MM.1S (cell line): ENCODE measurements around the gene MYF6.

Experiments used
- DNase-seq: peaks from one replicate; pipeline ENCODE4 v3.0.0-alpha.2; 2015
- H2AFZ ChIP-seq: fragments of 300-600 bp; sonication (generic); 2 replicates; pipeline ENCODE4 v1.6.0; 2016; ENCODE audit warnings: antibody characterized with exemption, low read length
- H3F3A ChIP-seq: fragments of 300-600 bp; sonication (generic); 2 replicates; pipeline ENCODE4 v1.6.1; 2016; ENCODE audit warnings: mild to moderate bottlenecking, antibody characterized with exemption, low read length, moderate library complexity, mixed read lengths; ENCODE audit not compliant: insufficient read depth
- H3K27ac ChIP-seq: fragments of 300-600 bp; sonication (generic); 2 replicates; pipeline ENCODE4 v1.5.1; 2016; ENCODE audit warnings: mild to moderate bottlenecking, low read length
- H3K27me3 ChIP-seq: fragments of 300-600 bp; sonication (generic); replicated peaks from 2 replicates; pipeline ENCODE4 v1.6.0; 2016; ENCODE audit warnings: low read length; ENCODE audit not compliant: insufficient read depth
- H3K36me3 ChIP-seq: fragments of 300-600 bp; sonication (generic); replicated peaks from 2 replicates; pipeline ENCODE4 v1.6.1; 2016; ENCODE audit warnings: mild to moderate bottlenecking, low read length, mixed read lengths; ENCODE audit not compliant: insufficient read depth
- H3K4me1 ChIP-seq: fragments of 300-600 bp; sonication (generic); 2 replicates; pipeline ENCODE4 v1.6.1; 2016; ENCODE audit warnings: low read length, mixed read lengths
- H3K4me2 ChIP-seq: fragments of 300-600 bp; sonication (generic); 2 replicates; pipeline ENCODE4 v1.6.0; 2016; ENCODE audit warnings: low read depth, low read length
- H3K4me3 ChIP-seq: fragments of 300-600 bp; sonication (generic); 2 replicates; pipeline ENCODE4 v1.5.1; 2016; ENCODE audit warnings: low read length, mixed read lengths
- H3K79me2 ChIP-seq: fragments of 300-600 bp; sonication (generic); 2 replicates; pipeline ENCODE4 v1.6.1; 2016; ENCODE audit warnings: mixed run types, low read length, mixed read lengths
- H3K9ac ChIP-seq: fragments of 300-600 bp; sonication (generic); 2 replicates; pipeline ENCODE4 v1.6.1; 2016; ENCODE audit warnings: low read length, mixed read lengths
- H3K9me2 ChIP-seq: fragments of 300-600 bp; sonication (generic); replicated peaks from 2 replicates; pipeline ENCODE4 v1.6.1; 2016; ENCODE audit warnings: mild to moderate bottlenecking, low read length, mixed read lengths; ENCODE audit not compliant: insufficient read depth
- H3K9me3 ChIP-seq: fragments of 300-600 bp; sonication (generic); replicated peaks from 2 replicates; pipeline ENCODE4 v1.6.1; 2016; ENCODE audit warnings: mild to moderate bottlenecking, low read length, mixed read lengths; ENCODE audit not compliant: insufficient read depth
- H4K20me1 ChIP-seq: fragments of 300-600 bp; sonication (generic); 2 replicates; pipeline ENCODE4 v1.6.1; 2016; ENCODE audit warnings: mild to moderate bottlenecking, low read length, moderate library complexity, mixed read lengths; ENCODE audit not compliant: insufficient read depth
- EZH2 ChIP-seq: fragments of 300-600 bp; sonication (generic); optimal IDR thresholded peaks from 2 replicates; pipeline ENCODE3; 2017; ENCODE audit warnings: low read depth, mild to moderate bottlenecking, antibody characterized with exemption, low read length, mixed read lengths
- EZH2phosphoT487 ChIP-seq: fragments of 300-600 bp; sonication (generic); IDR thresholded peaks from 2 replicates; pipeline ENCODE4 v1.6.1; 2018; ENCODE audit warnings: antibody characterized with exemption, low read length
- TF ChIP-seq, protein P1 (sequence below): fragments of 300-600 bp; sonication (generic); IDR thresholded peaks from 2 replicates; pipeline ENCODE4 v1.5.1; 2016; ENCODE audit warnings: antibody characterized with exemption, low read length, mixed read lengths

The MYF6 gene

DNA sequence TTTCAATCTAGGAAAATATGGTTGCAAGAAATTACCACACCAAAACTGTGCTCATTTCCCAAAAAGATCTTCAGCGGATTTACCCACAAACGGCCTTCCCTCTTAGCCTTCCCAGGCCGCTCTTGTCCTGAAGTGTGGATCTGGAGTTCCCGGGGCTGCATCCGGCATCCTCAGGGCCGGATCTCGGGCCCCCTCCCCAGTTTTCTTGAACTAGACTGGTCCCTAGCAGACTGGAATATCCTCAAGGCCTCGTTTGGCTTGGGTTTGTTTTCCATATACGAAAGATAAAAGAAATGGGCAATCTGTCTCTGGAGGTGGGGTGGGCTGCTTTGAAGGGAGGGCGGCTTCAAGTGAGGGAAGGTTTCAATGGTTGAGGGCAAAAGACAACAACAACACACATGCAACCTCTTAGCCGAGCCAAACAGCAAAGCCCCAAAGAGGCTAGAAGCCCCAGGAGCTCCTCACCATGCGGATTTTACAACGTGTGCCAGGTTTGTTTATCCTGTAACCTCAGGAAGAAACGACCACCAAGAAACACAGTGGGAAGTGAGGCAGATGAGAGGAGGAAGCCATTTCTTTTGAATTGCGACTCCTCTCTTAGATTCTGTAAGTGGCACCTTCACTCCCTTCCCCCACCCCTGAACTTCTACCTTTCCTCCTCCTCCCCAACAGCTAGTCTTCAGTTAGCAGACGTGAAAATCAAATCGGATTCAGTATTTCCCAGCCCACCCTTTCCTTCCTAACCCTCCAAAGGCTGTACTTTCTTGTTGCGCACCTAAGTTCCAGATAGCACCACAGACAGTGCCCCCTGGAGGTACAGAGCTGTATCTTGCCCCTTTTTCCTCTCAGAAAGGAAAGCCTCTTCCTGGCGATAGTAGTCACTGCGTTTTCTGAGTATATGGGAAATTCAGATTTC lies 2.6 kb downstream of the MYF6 start:
- Histone ChIP-seq H3K4me3 (no peak overlapping the region), H3K9me3 (no peaks in the 10 kb centered on the region)
- no peak for DNase-seq

DNA sequence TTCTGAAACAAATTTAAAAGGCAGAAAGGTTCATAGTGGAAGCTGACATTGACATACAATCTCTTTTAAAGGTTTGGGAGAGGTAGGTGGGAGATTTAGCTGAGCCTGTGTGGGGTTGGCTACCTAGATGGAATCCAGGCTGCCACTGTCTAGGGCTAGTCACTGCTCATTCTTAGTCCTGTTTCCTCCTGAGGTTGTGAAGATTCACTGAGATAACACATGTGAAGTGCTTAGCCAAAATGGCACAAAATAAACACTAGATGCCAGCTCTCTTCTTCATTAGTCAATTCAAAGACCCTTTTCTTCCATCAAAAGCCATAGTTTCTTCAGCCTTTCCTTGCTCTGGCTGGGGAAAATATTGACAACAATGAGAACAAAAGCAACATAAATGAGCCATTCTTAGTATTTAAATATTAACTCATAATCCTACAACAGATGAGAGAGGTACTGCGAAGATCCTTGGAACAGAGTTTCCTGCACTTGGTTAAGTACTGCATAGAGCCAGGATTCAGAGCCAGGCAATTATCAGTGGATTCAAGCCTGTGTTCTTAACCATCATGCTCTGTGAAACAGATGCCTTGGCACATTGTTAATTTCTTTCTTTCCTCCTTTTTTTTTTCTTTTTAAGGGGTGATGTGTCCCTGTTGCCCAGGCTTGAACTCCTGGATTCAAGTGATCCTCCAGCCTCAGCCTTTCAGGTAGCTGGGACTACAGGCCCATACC lies 3.5 kb downstream of the MYF6 start:
- Histone ChIP-seq H3K4me2 (no peak overlapping the region), H3K9ac (no peak overlapping the region), H3K4me3 (no peak overlapping the region), H3K79me2 (no peaks in the 10 kb centered on the region), H3K9me3 (no peaks in the 10 kb centered on the region), H3K27me3 (no peaks in the 10 kb centered on the region), H3K9me2 (no peaks in the 10 kb centered on the region), H4K20me1 (no peaks in the 10 kb centered on the region), H3F3A (no peaks in the 10 kb centered on the region), H2AFZ (no peak overlapping the region), H3K4me1 (no peaks in the 10 kb centered on the region), H3K27ac (no peak overlapping the region), H3K36me3 (no peaks in the 10 kb centered on the region)
- no peak for TF ChIP-seq EZH2phosphoT487
- TF ChIP-seq EZH2: no peak
- TF ChIP-seq, protein P1, sequence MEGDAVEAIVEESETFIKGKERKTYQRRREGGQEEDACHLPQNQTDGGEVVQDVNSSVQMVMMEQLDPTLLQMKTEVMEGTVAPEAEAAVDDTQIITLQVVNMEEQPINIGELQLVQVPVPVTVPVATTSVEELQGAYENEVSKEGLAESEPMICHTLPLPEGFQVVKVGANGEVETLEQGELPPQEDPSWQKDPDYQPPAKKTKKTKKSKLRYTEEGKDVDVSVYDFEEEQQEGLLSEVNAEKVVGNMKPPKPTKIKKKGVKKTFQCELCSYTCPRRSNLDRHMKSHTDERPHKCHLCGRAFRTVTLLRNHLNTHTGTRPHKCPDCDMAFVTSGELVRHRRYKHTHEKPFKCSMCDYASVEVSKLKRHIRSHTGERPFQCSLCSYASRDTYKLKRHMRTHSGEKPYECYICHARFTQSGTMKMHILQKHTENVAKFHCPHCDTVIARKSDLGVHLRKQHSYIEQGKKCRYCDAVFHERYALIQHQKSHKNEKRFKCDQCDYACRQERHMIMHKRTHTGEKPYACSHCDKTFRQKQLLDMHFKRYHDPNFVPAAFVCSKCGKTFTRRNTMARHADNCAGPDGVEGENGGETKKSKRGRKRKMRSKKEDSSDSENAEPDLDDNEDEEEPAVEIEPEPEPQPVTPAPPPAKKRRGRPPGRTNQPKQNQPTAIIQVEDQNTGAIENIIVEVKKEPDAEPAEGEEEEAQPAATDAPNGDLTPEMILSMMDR: no peak
- DNase-seq: no peak

More for the DNA sequence above, 2.6 kb downstream of the MYF6 start:
- TF ChIP-seq, protein P1: peak; percentile 58
- TF ChIP-seq EZH2phosphoT487: no peak
- no peak for TF ChIP-seq EZH2
- Histone ChIP-seq H3K36me3 (no peaks in the 10 kb centered on the region), H3F3A (no peaks in the 10 kb centered on the region), H2AFZ (no peak overlapping the region), H3K27ac (no peak overlapping the region), H3K79me2 (no peaks in the 10 kb centered on the region), H3K9ac (no peak overlapping the region), H4K20me1 (no peaks in the 10 kb centered on the region), H3K4me1 (no peaks in the 10 kb centered on the region), H3K4me2 (no peak overlapping the region), H3K27me3 (no peaks in the 10 kb centered on the region), H3K9me2 (no peaks in the 10 kb centered on the region)

DNA sequence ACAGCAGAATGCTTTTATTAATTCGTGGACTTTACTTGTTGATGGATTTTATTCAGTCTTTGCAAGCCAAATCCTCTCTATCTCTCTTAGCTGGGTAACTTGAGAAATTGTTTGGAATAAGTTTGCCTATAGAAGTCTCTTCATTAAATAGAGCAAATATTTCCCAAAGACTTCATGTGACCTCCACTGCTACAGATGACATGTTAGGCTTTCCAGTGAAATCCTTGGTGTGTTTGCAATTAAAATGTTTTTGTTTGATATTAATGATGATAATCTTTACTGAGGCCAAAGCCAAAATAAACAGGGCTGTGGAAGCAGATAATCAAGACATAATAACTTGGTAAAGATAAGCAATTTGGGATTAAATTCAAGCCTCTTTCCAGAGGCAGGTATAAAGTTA lies 4.4 kb downstream of the MYF6 start:
- Histone ChIP-seq H3K36me3 (no peaks in the 10 kb centered on the region), H3K9me3 (no peaks in the 10 kb centered on the region), H3K79me2 (no peaks in the 10 kb centered on the region), H3K4me2 (no peak overlapping the region), H3K4me3 (no peak overlapping the region), H3K27me3 (no peaks in the 10 kb centered on the region), H2AFZ (no peak overlapping the region), H4K20me1 (no peaks in the 10 kb centered on the region), H3F3A (no peaks in the 10 kb centered on the region), H3K9me2 (no peaks in the 10 kb centered on the region), H3K27ac (no peak overlapping the region), H3K9ac (no peak overlapping the region), H3K4me1 (no peaks in the 10 kb centered on the region)
- TF ChIP-seq EZH2phosphoT487 (no peak), EZH2 (no peak)
- TF ChIP-seq, protein P1: no peak
- no peak for DNase-seq
